GM21526 (cell line): Measurements from ENCODE around the gene GUCY1B1.
A peak's percentile ranks its signal among the peaks of the same experiment; 100 is the strongest.

Source experiments
- ATAC-seq: cut with Tn5 transposase; IDR thresholded peaks from one replicate; pipeline ENCODE4 v1.9.1; 2021; ENCODE audit warnings: moderate library complexity; ENCODE audit not compliant: unreplicated experiment, low FRiP score

Gene GUCY1B1

GRCh38 chr4:155761047-155761446, 2.2 kb downstream of the GUCY1B1 start:
- no peak for ATAC-seq

GRCh38 chr4:155761916-155762315, 3.1 kb downstream of the GUCY1B1 start:
- no peak for ATAC-seq

- ATAC-seq: no peak
These were observed 3.5 kb downstream of the GUCY1B1 start for GRCh38 chr4:155762334-155762733.

- ATAC-seq: no peak
These were observed 4.7 kb downstream of the GUCY1B1 start for GRCh38 chr4:155763551-155763950.

- no peak for ATAC-seq
These were observed 6.3 kb downstream of the GUCY1B1 start for GRCh38 chr4:155765149-155765548.

GRCh38 chr4:155766622-155767021, 7.8 kb downstream of the GUCY1B1 start:
- ATAC-seq: no peak

- no peak for ATAC-seq
These were observed 9.5 kb downstream of the GUCY1B1 start for GRCh38 chr4:155768370-155768769.

GRCh38 chr4:155769090-155769489, 10.3 kb downstream of the GUCY1B1 start:
- no peak for ATAC-seq

- ATAC-seq: no peak
These were observed 13.8 kb downstream of the GUCY1B1 start for GRCh38 chr4:155772459-155773195.

- no peak for ATAC-seq
These were observed 14.5 kb downstream of the GUCY1B1 start for GRCh38 chr4:155773196-155773800.

- no peak for ATAC-seq
These were observed 15.2 kb downstream of the GUCY1B1 start for GRCh38 chr4:155774033-155774432.

- ATAC-seq: no peak
These were observed 19.3 kb downstream of the GUCY1B1 start for GRCh38 chr4:155777971-155778735.

- no peak for ATAC-seq
These were observed 22.0 kb downstream of the GUCY1B1 start for GRCh38 chr4:155780775-155781174.

GRCh38 chr4:155781249-155781831, 22.5 kb downstream of the GUCY1B1 start:
- ATAC-seq: no peak

GRCh38 chr4:155784637-155785036, 25.8 kb downstream of the GUCY1B1 start:
- no peak for ATAC-seq

- no peak for ATAC-seq
These were observed 27.0 kb downstream of the GUCY1B1 start for GRCh38 chr4:155785828-155786227.

GRCh38 chr4:155787113-155787710, 28.4 kb downstream of the GUCY1B1 start:
- peak; percentile 98 for ATAC-seq

- ATAC-seq: no peak
These were observed 30.6 kb downstream of the GUCY1B1 start for GRCh38 chr4:155789391-155789790.

GRCh38 chr4:155789982-155790381, 31.2 kb downstream of the GUCY1B1 start:
- no peak for ATAC-seq

GRCh38 chr4:155794589-155795236, 35.9 kb downstream of the GUCY1B1 start:
- no peak for ATAC-seq
